SU-DHL-6 (cell line): Measurements from ENCODE around the gene NKX2-2.

Experiments
- CTCF ChIP-seq: fragments of 200-600 bp; sonication (generic); IDR thresholded peaks from one replicate; pipeline ENCODE4 v1.5.1; 2017; ENCODE audit warnings: antibody characterized with exemption, mild to moderate bottlenecking, low read length, moderate library complexity; ENCODE audit not compliant: insufficient read depth, poor library complexity, severe bottlenecking
- EZH2phosphoT487 ChIP-seq: fragments of 200-600 bp; sonication (generic), shearing (Covaris generic); conservative IDR thresholded peaks from 2 replicates; pipeline ENCODE4 v1.6.1; 2018; ENCODE audit warnings: mild to moderate bottlenecking, antibody characterized with exemption, low read length, moderate library complexity, mixed read lengths

- TF ChIP-seq CTCF (no peak), EZH2phosphoT487 (no peak)
These were observed 36.7 kb upstream of the NKX2-2 start for GRCh38 chr20:21550587-21550986.
